Endothelial cell of hepatic sinusoid (primary cell): ENCODE measurements around the gene IRAG1.

Experiments used
- in situ Hi-C: cut with HindIII; loops from 2 replicates; pipeline ENCODE4 v1.10.0; 2017; ENCODE audit warnings: low sequenced_read_pairs

Gene IRAG1

DNA sequence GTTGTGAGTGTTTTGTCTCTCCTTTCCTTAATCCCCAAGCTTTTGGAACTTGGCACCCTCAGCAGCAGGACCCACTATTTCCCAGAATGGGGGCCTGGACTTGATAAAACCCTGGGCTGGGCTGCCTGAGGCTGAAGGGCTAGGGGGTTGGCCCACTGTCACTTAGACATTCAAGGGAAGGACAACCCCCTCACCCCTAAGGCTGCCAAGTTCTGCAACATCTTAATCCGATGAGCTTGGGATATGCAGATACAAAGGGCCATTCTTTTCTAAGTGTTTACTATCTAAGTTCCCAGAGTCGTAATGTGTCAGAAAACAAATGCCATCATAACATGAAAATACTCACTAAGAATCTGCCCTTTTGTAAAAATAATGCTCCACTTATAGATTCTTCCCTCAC is 42.9 kb downstream of the IRAG1 start:
- in situ Hi-C loops = no loop called here

DNA sequence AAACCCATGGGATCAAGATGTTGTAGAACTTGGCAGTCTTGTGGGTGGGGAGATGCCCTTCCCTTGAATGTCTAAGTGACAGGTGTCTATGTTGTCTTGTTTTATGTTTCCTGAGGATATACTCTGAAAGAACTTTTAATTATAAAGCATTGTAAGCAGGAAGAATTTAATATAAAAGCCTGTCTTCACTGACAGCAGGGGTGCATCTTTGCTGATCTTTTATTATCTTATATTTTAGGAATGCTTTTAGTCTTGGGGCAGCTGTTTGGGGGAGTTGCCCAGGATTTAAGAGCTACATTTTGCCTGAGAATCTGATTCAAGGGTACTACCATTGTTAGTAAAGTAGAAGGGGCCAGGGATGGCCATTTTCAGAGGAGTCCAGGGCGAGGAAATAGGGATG is 43.4 kb downstream of the IRAG1 start:
- in situ Hi-C loops = no loop called here

DNA sequence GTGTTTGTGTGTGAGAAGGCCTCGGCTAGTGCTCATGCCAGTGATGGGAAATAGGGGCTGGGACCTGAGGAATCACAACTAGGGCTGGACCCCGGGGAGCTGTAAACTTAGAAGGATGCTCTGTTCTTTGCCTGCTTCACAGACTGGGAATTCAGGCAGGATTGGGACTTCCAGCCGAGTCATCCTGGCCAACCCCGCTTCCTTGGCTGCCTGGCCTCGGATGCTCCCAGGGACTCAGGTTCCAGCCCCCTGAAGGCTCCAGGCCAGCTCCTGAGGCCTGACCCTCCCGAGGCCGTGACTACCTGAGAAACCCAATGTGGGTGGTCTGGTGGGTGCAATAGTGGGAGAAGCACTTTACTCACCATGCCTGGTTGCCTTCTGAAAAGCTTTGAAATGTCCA is 44.7 kb downstream of the IRAG1 start:
- in situ Hi-C loops = no loop called here

DNA sequence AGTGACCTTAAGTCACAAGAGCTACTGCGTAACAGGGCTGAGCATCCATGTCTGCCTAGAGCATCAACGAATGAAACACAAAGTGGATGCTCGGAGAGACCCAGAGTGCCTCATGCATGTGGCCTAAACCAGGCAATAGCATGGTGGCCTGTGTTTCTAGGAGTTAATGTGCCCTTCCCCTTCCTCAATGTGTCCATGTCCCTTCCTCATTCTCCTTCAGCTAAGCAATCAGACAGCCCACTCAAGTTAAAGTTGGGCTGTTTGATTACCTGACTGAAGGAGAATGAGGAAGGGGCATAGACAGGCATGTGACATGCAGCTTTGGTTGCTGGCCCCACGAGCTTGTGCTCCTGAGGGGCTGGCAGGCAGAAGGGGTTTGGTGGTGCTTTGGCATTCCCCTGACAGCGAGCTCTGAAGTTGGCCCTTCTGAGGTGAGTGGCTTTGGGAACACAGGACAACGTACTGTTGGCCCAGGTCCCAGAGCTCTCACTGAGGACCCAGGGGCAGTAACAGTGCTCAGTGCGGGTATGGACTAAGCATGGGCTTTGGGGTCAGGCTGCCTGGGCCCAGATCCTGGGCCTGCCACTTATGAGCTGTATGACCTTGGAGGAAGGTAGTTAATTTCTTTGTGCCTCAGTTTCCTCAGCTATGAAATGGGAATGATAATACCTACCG is 46.7 kb downstream of the IRAG1 start:
- in situ Hi-C loops = no loop called here

DNA sequence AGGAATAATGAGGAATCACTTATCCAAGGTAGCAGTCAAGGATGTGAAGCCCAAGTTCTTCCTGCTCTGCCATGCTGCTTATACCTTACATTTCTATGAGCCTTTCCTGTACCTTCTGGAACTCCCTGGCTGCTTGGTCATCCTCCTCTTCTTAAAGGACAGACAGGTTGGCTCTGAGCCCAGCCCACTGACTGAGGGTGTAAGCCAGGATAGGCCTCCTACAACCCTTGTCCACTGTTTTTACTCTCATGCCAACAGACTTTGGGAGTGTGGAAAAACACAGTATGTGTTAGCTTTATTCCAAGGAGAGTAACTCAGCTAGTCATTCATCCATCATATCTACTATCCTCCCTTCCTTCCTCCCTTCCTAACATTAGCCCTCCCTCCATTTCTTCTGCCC is 47.5 kb downstream of the IRAG1 start:
- in situ Hi-C loops = no loop called here

DNA sequence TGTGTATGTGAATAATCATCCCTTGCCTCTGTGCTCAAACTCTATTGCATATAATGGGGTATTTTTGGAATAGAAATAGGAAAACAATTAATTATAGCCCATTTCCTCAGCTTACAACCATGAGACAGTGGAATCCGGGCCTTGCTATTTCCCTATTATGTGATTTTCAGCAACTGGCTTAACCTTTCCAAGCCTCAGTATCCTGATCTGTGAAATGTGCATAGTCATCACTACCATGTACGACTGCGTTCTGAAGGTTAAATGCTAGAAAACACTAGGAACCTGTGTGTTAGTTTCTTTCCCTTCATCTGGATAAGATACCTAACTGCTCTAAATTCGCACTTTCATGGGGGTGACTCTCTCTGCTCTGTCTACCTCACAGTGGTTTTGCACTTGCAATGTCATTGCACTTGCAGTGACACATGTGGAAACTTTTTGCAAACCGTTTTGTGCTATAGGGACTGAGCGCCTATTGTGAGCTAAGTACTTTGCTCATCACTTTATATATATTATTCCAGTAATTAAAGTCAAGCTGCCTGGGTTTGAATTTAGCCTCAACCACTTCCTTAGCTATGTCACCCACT is 48.3 kb downstream of the IRAG1 start:
- in situ Hi-C loops = no loop called here
